ENCODE results near the gene PAK1IP1. TPM values are rescaled to one million over a fixed set of nuclear protein-coding genes. Genes with fewer than 3 reads are reported as not detected.

PAK1IP1 gene
- total and polyA plus RNA-seq, 2 donors (not counting 3 experiments of a cell fraction or from before 2014, with no cell fraction given): 10.6 to 20.6 TPM

DNA sequence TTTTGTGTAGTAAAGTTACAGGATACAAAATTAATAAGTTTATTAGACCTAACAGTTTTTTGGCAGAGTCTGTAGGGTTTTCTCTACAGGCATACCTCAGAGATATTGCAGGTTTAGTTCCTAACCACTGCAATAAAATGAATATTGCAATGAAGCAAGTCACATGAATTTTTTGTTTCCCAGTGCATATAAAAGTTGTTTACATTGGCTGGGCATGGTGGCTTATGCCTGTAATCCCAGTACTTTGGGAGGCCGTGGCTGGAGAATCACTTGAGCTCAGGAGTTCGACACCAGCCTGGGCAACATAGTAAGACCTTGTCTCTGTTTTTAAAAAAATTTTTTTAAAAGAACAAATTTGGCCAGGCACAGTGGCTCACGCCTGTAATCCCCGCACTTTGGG, 16.3 kb upstream of the PAK1IP1 start:
- H3K4me2 ChIP-seq (ENCODE audit: insufficient read depth, low read length): no peak overlapping the region
- intact Hi-C loops (cut with micrococcal nuclease) (no loop called here), dilution Hi-C loops (cut with MboI; ENCODE audit: extremely low pct_ligation_motif_present, low sequenced_read_pairs) (no loop called here)
- H3K27ac ChIP-seq (ENCODE audit: insufficient read depth, low read depth, low read length): no peak overlapping the region
- FAIRE-seq (no peak), DNase-seq (ENCODE audit: low read depth, low spot score) (no peak)
- H3K36me3 ChIP-seq (ENCODE audit: control insufficient read depth in 2 of 2, extremely low read depth in 1 of 2, insufficient read depth in 2 of 2, low read length in 2 of 2): no peaks in the 10 kb centered on the region
- H2AFZ ChIP-seq (ENCODE audit: low read depth, low read length): no peak overlapping the region
- no peaks in the 10 kb centered on the region for H3K9me3 ChIP-seq (replicated peaks; ENCODE audit: control insufficient read depth, insufficient read depth, low read length)
- POLR2A ChIA-PET: no interaction called here
- no peak overlapping the region for H3K4me3 ChIP-seq (replicated peaks in 1 of 3; ENCODE audit: insufficient read depth in 1 of 3, low read depth in 1 of 3, low read length in 3 of 3)
- H3K9me1 ChIP-seq (replicated peaks; ENCODE audit: control insufficient read depth, extremely low read depth, insufficient read depth, low read length): no peaks in the 10 kb centered on the region
- no peak overlapping the region for H3K9ac ChIP-seq (replicated peaks; ENCODE audit: extremely low read depth, insufficient read depth, low read length)
- BruUV-seq (replicated peaks): no TSS peak
- CTCF ChIA-PET: interaction anchor here (1.1 kb wide), 1 partner anchor 10 kb away, joined by 3 read pairs; no protein-coding TSS in a partner anchor
- no peaks in the 10 kb centered on the region for H3K4me1 ChIP-seq (ENCODE audit: control insufficient read depth, extremely low read depth, insufficient read depth, low read length)
- TF ChIP-seq FOS (IDR thresholded peaks at IDR 0.05; ENCODE audit: borderline replicate concordance, insufficient read depth, low read length): no peak
- no peak for TF ChIP-seq MYC (IDR thresholded peaks at IDR 0.05; ENCODE audit: low read depth, low read length)
- no peak for TF ChIP-seq POLR2AphosphoS5 (IDR thresholded peaks at IDR 0.05; ENCODE audit: insufficient read depth, low read depth, low read length)
- no peak for TF ChIP-seq POLR2A (IDR thresholded peaks at IDR 0.05; ENCODE audit: low read depth, low read length)
- TF ChIP-seq, protein P1, sequence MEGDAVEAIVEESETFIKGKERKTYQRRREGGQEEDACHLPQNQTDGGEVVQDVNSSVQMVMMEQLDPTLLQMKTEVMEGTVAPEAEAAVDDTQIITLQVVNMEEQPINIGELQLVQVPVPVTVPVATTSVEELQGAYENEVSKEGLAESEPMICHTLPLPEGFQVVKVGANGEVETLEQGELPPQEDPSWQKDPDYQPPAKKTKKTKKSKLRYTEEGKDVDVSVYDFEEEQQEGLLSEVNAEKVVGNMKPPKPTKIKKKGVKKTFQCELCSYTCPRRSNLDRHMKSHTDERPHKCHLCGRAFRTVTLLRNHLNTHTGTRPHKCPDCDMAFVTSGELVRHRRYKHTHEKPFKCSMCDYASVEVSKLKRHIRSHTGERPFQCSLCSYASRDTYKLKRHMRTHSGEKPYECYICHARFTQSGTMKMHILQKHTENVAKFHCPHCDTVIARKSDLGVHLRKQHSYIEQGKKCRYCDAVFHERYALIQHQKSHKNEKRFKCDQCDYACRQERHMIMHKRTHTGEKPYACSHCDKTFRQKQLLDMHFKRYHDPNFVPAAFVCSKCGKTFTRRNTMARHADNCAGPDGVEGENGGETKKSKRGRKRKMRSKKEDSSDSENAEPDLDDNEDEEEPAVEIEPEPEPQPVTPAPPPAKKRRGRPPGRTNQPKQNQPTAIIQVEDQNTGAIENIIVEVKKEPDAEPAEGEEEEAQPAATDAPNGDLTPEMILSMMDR (IDR thresholded peaks at IDR 0.05; ENCODE audit: extremely low read depth in 1 of 2, insufficient read depth in 1 of 2, low read depth in 1 of 2, low read length in 2 of 2): no peak
- TF ChIP-seq GATA2 (IDR thresholded peaks at IDR 0.05; ENCODE audit: insufficient read depth, insufficient read length, low read depth, low read length): no peak
- TF ChIP-seq JUN (IDR thresholded peaks at IDR 0.05; ENCODE audit: borderline replicate concordance, insufficient read depth, insufficient read length, low read depth): no peak
- TF ChIP-seq EZH2 (IDR thresholded peaks at IDR 0.05; ENCODE audit: borderline replicate concordance, low read depth, low read length, severe bottlenecking): no peak
- TF ChIP-seq, protein P2, sequence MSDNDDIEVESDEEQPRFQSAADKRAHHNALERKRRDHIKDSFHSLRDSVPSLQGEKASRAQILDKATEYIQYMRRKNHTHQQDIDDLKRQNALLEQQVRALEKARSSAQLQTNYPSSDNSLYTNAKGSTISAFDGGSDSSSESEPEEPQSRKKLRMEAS (IDR thresholded peaks at IDR 0.05; ENCODE audit: insufficient read depth, insufficient read length): no peak
- no peaks in the 10 kb centered on the region for H3K27me3 ChIP-seq (ENCODE audit: control insufficient read depth in 2 of 2, insufficient read depth in 2 of 2, low read length in 2 of 2)
- no peaks in the 10 kb centered on the region for H4K20me1 ChIP-seq (replicated peaks; ENCODE audit: control insufficient read depth, extremely low read depth, insufficient read depth, low read length)
- H3K79me2 ChIP-seq (ENCODE audit: control insufficient read depth, insufficient read depth, low read length): no peaks in the 10 kb centered on the region

All from endothelial cell of umbilical vein (primary cell).